22Rv1 (cell line): Measurements from ENCODE around the gene PIP5K1B.

Source experiments
- CTCF ChIP-seq: fragments of 450-650 bp; IDR thresholded peaks from 2 replicates; pipeline ENCODE4 v1.5.1; 2017; ENCODE audit warnings: mild to moderate bottlenecking
- ZFX ChIP-seq: fragments of 450-650 bp; IDR thresholded peaks from 2 replicates; pipeline ENCODE4 v1.6.1; 2017; ENCODE audit warnings: antibody characterized with exemption, borderline replicate concordance

- no peak for TF ChIP-seq CTCF
- no peak for TF ChIP-seq ZFX
These were observed 207.5 kb downstream of the PIP5K1B start for GRCh38 chr9:68912561-68912960.
